ENCODE results near the gene FGG.

DNA sequence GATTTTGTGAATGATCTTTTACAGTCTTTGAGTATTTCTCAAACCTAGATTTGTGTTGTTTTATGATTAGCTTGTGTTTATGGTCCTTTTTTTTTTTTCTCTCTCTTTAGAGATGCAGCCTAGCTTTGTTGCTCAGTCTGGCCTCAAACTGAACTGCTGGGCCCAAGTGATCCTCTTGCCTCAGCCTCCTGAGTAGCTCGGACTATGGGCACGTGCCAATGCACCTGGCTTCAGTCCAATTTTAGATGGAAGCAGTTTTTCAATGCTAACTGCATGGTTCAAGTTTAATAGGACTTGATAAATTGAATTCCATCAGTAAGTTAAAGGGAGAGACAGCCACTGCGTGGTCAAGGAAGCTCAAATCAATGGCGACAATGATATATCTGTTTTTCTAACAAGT, 3.8 kb upstream of the FGG start:
- no peak for TF ChIP-seq EGR1 (IDR thresholded peaks at IDR 0.05)
- TF ChIP-seq, protein P1, sequence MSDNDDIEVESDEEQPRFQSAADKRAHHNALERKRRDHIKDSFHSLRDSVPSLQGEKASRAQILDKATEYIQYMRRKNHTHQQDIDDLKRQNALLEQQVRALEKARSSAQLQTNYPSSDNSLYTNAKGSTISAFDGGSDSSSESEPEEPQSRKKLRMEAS (IDR thresholded peaks at IDR 0.05), result no peak
- TF ChIP-seq, protein P2, sequence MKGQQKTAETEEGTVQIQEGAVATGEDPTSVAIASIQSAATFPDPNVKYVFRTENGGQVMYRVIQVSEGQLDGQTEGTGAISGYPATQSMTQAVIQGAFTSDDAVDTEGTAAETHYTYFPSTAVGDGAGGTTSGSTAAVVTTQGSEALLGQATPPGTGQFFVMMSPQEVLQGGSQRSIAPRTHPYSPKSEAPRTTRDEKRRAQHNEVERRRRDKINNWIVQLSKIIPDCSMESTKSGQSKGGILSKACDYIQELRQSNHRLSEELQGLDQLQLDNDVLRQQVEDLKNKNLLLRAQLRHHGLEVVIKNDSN (IDR thresholded peaks at IDR 0.05), result no peak
- TF ChIP-seq, protein P3, sequence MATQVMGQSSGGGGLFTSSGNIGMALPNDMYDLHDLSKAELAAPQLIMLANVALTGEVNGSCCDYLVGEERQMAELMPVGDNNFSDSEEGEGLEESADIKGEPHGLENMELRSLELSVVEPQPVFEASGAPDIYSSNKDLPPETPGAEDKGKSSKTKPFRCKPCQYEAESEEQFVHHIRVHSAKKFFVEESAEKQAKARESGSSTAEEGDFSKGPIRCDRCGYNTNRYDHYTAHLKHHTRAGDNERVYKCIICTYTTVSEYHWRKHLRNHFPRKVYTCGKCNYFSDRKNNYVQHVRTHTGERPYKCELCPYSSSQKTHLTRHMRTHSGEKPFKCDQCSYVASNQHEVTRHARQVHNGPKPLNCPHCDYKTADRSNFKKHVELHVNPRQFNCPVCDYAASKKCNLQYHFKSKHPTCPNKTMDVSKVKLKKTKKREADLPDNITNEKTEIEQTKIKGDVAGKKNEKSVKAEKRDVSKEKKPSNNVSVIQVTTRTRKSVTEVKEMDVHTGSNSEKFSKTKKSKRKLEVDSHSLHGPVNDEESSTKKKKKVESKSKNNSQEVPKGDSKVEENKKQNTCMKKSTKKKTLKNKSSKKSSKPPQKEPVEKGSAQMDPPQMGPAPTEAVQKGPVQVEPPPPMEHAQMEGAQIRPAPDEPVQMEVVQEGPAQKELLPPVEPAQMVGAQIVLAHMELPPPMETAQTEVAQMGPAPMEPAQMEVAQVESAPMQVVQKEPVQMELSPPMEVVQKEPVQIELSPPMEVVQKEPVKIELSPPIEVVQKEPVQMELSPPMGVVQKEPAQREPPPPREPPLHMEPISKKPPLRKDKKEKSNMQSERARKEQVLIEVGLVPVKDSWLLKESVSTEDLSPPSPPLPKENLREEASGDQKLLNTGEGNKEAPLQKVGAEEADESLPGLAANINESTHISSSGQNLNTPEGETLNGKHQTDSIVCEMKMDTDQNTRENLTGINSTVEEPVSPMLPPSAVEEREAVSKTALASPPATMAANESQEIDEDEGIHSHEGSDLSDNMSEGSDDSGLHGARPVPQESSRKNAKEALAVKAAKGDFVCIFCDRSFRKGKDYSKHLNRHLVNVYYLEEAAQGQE (IDR thresholded peaks at IDR 0.05; ENCODE audit: low read depth), result no peak
- TF ChIP-seq TAF1 (IDR thresholded peaks at IDR 0.05; ENCODE audit: low read depth), result no peak
- no peak for TF ChIP-seq CREB1 (IDR thresholded peaks at IDR 0.05; ENCODE audit: low read depth)
